ENCODE results near the gene CDC7. TPM values are rescaled to one million over a fixed set of nuclear protein-coding genes. Genes with fewer than 3 reads are reported as not detected.

The CDC7 gene
- 10 to 100 TPM; 41.7 to 44.7 TPM for total RNA-seq
- 39.5 TPM for polyA plus RNA-seq (2013, experiment 1 of 2)
- 39.7 TPM for polyA plus RNA-seq (2013, experiment 2 of 2)
- long read RNA-seq, experiment 1, partial matches to known transcripts: 12 of 14 reads
- long read RNA-seq, experiment 1, other reads (novel, unspliced or antisense): 0 of 14 reads
- long read RNA-seq, experiment 2, transcript CDC7-201 (12 exons, 3,173 nt): major isoform, 35 of 93 reads
- long read RNA-seq, experiment 2, transcript CDC7-203 (12 exons, 3,313 nt): minor isoform, 5 of 93 reads
- long read RNA-seq, experiment 2, partial matches to known transcripts: 12 of 93 reads
- long read RNA-seq, experiment 2, other reads (novel, unspliced or antisense): 41 of 93 reads
- long read RNA-seq, experiment 3, transcript CDC7-201 (12 exons, 3,173 nt): major isoform, 136 of 212 reads
- long read RNA-seq, experiment 3, partial matches to known transcripts: 14 of 212 reads
- long read RNA-seq, experiment 3, other reads (novel, unspliced or antisense): 59 of 212 reads
- long read RNA-seq, experiment 4, transcript CDC7-201 (12 exons, 3,173 nt): major isoform, 6 of 25 reads
- long read RNA-seq, experiment 4, partial matches to known transcripts: 6 of 25 reads
- long read RNA-seq, experiment 4, other reads (novel, unspliced or antisense): 13 of 25 reads

DNA sequence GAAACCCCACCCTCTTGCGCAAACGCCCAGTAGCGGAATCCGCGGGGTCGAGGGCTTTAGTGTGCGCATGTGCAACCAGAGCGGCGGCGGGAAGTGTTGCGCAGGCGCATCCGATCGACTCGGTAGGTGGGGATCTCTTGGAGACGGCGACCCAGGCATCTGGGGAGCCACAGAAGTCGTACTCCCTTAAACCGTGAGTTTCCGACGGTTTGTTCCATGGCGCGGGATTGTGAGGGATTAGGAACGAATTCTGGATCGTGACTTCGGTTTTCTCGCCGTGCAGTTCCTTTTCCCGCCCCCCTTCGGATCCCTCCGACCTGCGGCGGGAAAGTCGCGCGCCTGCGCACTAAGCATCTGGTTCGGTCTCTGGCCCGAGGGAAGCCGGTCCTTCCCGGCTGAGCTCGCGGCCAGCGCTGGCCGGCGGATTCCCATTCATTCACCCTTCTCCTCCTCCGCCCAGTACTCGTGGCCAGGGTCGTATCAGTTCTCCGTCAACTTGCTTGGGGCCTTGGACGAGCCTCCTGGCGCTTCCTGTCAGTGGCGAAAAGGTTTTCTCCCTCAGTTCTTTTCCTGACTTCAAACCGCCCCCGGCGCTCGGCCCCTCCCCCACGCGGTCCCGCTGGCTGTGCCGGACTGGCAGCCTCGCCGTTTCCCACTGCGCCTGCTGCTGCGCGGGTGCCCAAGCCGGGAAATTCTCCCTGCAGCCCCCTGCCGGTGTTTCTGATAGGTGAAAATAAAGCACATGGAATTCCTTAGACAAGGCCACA is at the start of gene CDC7:
TSS of gene CDC7 (plus strand) at position 96 of the 767 bp plus-strand sequence. CDS start 866 bp downstream, outside the sequence.
- Mint-ChIP-seq H3K9me3 (no peaks in the 10 kb centered on the region), H3K4me1 (peaks cover 33% of the 10 kb centered on the region), H3K27me3 (ENCODE audit: insufficient read depth) (no peaks in the 10 kb centered on the region), H3K4me3 (no peak within 1 kb of the TSS), H3K36me3 (ENCODE audit: low read depth) (peaks cover 6% of the 10 kb centered on the region), H3K27ac (no peak within 1 kb of the TSS)
- peaks cover 11% of the 10 kb centered on the region for H3K4me1 ChIP-seq (ENCODE audit: control insufficient read depth, insufficient read depth, low read length)
- no peaks in the 10 kb centered on the region for H3K27me3 ChIP-seq (ENCODE audit: control insufficient read depth, insufficient read depth, low read length, poor library complexity, severe bottlenecking)
- H3K9ac ChIP-seq (ENCODE audit: extremely low read depth, low read length, poor library complexity, severe bottlenecking): peak within 1 kb of the TSS; percentile 92
- TF ChIP-seq, protein P1, sequence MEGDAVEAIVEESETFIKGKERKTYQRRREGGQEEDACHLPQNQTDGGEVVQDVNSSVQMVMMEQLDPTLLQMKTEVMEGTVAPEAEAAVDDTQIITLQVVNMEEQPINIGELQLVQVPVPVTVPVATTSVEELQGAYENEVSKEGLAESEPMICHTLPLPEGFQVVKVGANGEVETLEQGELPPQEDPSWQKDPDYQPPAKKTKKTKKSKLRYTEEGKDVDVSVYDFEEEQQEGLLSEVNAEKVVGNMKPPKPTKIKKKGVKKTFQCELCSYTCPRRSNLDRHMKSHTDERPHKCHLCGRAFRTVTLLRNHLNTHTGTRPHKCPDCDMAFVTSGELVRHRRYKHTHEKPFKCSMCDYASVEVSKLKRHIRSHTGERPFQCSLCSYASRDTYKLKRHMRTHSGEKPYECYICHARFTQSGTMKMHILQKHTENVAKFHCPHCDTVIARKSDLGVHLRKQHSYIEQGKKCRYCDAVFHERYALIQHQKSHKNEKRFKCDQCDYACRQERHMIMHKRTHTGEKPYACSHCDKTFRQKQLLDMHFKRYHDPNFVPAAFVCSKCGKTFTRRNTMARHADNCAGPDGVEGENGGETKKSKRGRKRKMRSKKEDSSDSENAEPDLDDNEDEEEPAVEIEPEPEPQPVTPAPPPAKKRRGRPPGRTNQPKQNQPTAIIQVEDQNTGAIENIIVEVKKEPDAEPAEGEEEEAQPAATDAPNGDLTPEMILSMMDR (conservative IDR thresholded peaks at IDR 0.05): peak; percentile 83
- H3K27ac ChIP-seq (ENCODE audit: low read depth, low read length): peak within 1 kb of the TSS; percentile 99
- peak within 1 kb of the TSS; percentile 94 for H3K4me3 ChIP-seq (ENCODE audit: low read length)
- 0% methylated on average over 46 to 68 of the region's 68 CpGs for WGBS, 2 experiments (ENCODE audit: insufficient coverage in 1 of 2, insufficient read length in 1 of 2)
- H3K9me3 ChIP-seq (ENCODE audit: control insufficient read depth, low read length): no peaks in the 10 kb centered on the region
- DNase-seq: peak; percentile 97
- H3K36me3 ChIP-seq (ENCODE audit: control insufficient read depth, insufficient read depth, low read length): no peaks in the 10 kb centered on the region

DNA sequence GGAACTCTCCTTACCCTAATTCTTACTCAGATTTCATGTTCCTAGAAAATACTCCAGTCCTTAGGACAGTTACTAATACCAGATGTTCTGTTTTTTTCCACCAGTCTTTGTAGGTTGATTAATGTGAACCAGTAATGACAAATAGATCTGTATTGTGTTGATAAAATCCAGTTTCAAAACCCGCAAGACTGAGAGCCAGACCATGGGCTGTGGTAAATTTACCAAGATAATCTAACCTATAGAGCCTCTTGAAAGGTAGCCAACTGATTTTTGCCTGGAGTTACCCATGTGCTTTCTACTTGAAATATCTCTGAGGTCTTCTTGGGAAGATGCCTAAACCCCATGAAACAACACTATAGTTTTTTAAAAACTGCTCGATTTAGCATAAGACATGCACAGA is 46.5 kb upstream of the CDC7 start:
- Histone ChIP-seq H3K9ac (ENCODE audit: extremely low read depth, low read length, poor library complexity, severe bottlenecking) (no peak overlapping the region), H3K36me3 (ENCODE audit: control insufficient read depth, insufficient read depth, low read length) (no peaks in the 10 kb centered on the region), H3K27me3 (ENCODE audit: control insufficient read depth, insufficient read depth, low read length, poor library complexity, severe bottlenecking) (no peaks in the 10 kb centered on the region), H3K9me3 (ENCODE audit: control insufficient read depth, low read length) (no peaks in the 10 kb centered on the region), H3K4me3 (ENCODE audit: low read length) (no peak overlapping the region), H3K4me1 (ENCODE audit: control insufficient read depth, insufficient read depth, low read length) (peaks cover 10% of the 10 kb centered on the region), H3K27ac (ENCODE audit: low read depth, low read length) (no peak overlapping the region)
- Mint-ChIP-seq H3K4me1 (no peaks in the 10 kb centered on the region), H3K9me3 (no peaks in the 10 kb centered on the region), H3K27ac (no peak overlapping the region), H3K27me3 (ENCODE audit: insufficient read depth) (no peaks in the 10 kb centered on the region), H3K36me3 (ENCODE audit: low read depth) (no peaks in the 10 kb centered on the region), H3K4me3 (no peak overlapping the region)
- 89% methylated on average over 2 of the region's 2 CpGs; no CpG with 5 or more reads in 1 of the 2 experiments for WGBS, 2 experiments (ENCODE audit: insufficient coverage in 1 of 2, insufficient read length in 1 of 2)
- DNase-seq: no peak
- TF ChIP-seq, protein P1 (conservative IDR thresholded peaks at IDR 0.05): no peak

DNA sequence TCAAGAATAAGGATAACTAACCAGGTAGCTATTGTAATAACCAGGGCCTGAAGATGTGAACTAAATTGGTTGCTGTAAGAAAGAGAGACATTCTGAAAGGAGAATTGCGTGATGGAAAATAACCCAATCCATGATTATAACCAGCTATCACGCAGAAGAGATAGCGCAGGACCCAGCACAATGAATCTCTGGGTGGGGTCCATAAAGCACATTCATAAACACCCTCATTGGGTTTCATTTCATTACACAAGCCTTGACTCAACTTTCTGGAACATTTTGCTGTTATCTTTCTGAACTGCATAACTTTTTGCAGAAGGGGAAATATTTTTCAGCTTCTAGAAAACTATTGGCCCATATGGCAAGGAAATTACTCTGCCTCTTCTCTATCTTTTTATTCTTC is 45.3 kb upstream of the CDC7 start:
- WGBS, 2 experiments (ENCODE audit: insufficient coverage in 1 of 2, insufficient read length in 1 of 2): 83 to 87% methylated on average over 2 to 3 of the region's 3 CpGs
- TF ChIP-seq, protein P1 (conservative IDR thresholded peaks at IDR 0.05): no peak
- no peaks in the 10 kb centered on the region for H3K27me3 ChIP-seq (ENCODE audit: control insufficient read depth, insufficient read depth, low read length, poor library complexity, severe bottlenecking)
- no peaks in the 10 kb centered on the region for H3K36me3 ChIP-seq (ENCODE audit: control insufficient read depth, insufficient read depth, low read length)
- no peak overlapping the region for H3K4me3 Mint-ChIP-seq
- H3K4me1 ChIP-seq (ENCODE audit: control insufficient read depth, insufficient read depth, low read length): peaks cover 10% of the 10 kb centered on the region
- no peak overlapping the region for H3K27ac ChIP-seq (ENCODE audit: low read depth, low read length)
- H3K27me3 Mint-ChIP-seq (ENCODE audit: insufficient read depth): no peaks in the 10 kb centered on the region
- H3K27ac Mint-ChIP-seq: no peak overlapping the region
- no peak for DNase-seq
- H3K4me1 Mint-ChIP-seq: no peaks in the 10 kb centered on the region
- no peak overlapping the region for H3K9ac ChIP-seq (ENCODE audit: extremely low read depth, low read length, poor library complexity, severe bottlenecking)
- no peaks in the 10 kb centered on the region for H3K36me3 Mint-ChIP-seq (ENCODE audit: low read depth)
- no peaks in the 10 kb centered on the region for H3K9me3 ChIP-seq (ENCODE audit: control insufficient read depth, low read length)
- H3K4me3 ChIP-seq (ENCODE audit: low read length): no peak overlapping the region
- H3K9me3 Mint-ChIP-seq: no peaks in the 10 kb centered on the region
